SW 1271 (cell line): Measurements from ENCODE around the gene LLGL2.

Experiments
- DNase-seq, 2 experiments: peaks; one replicate each; lab custom pipeline; 2025; lab: John Stamatoyannopoulos, UW

Gene LLGL2

GRCh38 chr17:75491680-75492079 lies 33.8 kb upstream of the LLGL2 start:
- DNase-seq: no peak

GRCh38 chr17:75492555-75493168 lies 32.8 kb upstream of the LLGL2 start:
- DNase-seq: no peak

DNA sequence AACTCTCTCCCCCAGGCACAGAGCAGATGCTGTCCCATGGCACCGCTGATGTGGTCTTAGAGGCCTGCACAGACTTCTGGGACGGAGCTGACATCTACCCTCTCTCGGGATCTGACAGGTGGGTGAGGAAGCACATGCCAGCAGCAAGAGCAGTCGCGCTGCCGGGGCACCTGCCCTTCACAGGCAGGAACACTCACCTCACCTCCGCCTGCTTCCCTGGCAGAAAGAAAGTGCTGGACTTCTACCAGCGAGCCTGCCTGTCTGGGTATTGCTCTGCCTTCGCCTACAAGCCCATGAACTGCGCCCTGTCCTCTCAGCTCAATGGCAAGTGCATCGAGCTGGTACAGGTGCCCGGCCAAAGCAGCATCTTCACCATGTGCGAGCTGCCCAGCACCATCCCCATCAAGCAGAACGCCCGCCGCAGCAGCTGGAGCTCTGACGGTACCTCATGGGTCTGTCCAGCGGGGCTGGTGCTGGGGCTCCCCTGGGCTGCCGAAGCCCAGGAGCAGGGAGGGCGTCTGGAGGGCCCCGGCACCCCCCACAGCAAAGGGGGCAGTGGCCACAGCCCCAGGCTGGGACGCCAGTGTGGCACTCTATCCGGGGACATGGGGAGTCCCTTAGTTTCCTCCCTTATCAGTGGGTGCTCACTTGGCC lies 31.9 kb upstream of the LLGL2 start:
- DNase-seq: no peak

DNA sequence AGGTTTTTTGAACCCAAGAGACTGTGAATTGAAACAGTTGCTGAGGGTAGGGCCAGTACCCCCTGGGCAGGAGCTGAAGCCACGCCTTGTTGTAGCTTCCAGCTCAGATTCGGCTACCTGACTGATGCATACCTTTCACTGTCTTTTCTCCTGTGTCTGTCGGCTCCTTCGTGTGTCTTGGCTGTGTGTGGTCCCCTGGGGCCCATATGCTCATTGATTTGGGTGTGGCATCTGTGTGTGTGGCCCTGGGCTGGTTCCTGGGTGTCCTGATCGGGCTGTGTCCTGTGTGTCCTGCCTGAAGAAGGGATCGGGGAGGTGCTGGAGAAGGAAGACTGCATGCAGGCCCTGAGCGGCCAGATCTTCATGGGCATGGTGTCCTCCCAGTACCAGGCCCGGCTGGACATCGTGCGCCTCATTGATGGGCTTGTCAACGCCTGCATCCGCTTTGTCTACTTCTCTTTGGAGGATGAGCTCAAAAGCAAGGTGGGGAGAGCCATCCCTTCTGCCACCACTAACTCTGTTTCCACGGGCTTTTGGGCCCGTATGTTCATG lies 31.1 kb upstream of the LLGL2 start:
- no peak for DNase-seq

- DNase-seq: no peak
Measured at GRCh38 chr17:75496005-75496404, 29.5 kb upstream of the LLGL2 start.

DNA sequence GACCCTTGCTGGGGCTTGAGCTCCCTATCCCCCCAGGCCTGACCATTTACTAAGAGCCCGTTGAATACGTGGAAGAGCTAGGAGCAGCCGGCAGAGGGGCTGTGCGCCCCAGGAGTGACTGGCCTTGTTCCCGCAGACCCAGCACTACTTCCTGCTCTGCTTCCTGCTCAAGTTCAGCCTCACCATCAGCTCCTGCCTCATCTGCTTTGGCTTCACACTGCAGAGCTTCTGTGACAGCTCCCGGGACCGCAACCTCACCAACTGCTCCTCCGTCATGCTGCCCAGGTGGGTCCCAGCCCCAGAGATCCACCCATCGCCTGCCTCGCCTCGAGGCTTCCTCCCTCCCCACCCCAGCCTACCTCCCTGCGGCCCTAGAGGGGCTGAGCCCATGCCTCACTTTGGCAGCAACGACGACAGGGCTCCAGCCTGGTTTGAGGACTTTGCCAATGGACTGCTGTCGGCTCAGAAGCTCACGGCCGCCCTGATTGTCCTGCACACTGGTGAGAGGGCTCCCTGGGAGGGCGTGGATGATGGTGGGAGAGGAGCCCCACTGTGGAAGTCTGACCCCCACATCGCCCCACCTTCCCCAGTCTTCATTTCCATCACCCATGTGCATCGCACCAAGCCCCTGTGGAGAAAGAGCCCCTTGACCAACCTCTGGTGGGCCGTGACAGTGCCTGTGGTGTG lies 27.3 kb upstream of the LLGL2 start:
- DNase-seq: no peak

- no peak for DNase-seq
Measured at GRCh38 chr17:75498726-75499213, 26.7 kb upstream of the LLGL2 start.

GRCh38 chr17:75499313-75500022 lies 26.0 kb upstream of the LLGL2 start:
- DNase-seq: no peak

GRCh38 chr17:75500419-75501216 lies 24.9 kb upstream of the LLGL2 start:
- no peak for DNase-seq

- DNase-seq: no peak
Measured at GRCh38 chr17:75501378-75502071, 24.0 kb upstream of the LLGL2 start.

DNA sequence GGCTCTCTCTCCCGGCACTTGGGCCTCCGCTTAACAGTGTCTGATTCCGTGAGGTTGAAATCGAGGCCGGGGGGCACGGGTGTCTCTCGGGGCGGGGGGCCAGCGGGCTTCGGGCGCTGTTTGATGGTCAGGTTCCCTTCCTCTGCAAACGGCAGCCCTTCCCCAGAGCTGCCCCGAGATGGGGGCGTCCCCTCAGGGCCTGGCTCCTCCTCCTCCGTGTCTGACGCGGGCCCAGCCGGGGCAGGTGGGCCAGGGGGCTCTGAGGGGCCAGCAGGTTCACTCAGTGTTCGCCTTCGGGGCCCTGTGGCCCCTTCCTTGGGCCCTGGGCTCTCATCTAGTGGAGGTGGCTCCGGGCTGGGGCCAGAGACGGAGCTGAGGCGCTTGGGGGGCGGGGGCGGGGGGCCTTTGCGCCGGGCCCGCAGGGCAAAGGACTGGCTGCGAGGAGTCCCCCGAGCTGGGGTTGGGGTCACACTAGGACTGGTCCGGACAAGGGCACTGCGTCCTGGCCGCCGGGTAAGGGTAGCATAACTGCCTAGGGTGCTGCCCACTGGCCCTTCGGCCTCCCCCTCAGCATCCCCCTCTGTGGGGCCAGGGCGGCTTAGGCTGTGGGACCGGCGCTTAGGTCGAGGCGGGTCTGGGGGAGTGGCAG lies 23.3 kb upstream of the LLGL2 start:
- no peak for DNase-seq

- DNase-seq: no peak
Measured at GRCh38 chr17:75502721-75503329, 22.7 kb upstream of the LLGL2 start.

DNA sequence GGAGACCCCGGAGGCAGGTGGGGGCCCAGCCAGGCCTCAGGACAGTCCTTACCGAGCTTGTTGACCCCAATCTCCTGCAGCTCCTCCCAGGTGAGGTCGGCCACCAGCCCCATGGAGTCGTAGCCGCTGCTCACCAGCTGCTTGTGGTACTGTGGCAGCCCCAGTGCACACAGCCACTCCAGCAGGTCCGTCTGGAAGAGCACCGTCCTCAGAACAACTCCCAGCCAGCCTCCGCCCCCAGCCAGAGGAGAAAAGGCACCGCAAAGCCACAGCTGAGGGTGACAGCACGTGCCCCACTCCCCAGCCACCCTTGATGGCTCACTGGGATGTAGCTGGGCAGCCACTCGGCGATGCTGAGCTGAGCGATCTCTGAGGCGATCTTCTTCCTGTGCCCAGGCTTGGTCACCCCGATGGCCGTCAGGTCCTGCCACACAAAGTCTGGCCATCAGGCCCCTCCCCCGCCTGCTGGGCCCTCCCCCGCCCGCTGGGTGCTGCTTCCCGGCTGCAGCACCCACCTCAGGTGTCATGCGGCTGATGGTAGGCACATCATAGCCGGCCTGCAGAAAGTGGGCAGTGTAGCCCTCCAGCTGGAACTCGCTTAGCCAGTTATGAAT lies 22.1 kb upstream of the LLGL2 start:
- DNase-seq: no peak

DNA sequence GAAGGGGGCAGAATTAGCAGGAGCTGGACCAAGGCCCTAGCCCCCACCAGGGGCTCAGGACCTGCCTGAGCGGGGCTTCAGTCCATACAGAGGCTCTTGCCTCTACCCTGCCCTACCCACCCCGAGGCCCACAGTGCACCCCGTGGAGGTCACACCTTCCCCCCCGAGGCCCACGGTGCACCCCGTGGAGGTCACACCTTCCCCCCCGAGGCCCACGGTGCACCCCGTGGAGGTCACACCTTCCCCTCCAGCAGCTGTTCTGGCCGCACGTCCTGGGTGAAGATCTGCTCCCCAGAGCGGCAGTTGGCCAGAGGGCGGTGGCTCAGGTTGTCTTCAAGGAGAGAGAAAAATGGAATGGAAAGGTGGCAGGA lies 21.5 kb upstream of the LLGL2 start:
- no peak for DNase-seq

- DNase-seq: no peak
Measured at GRCh38 chr17:75504347-75505151, 20.9 kb upstream of the LLGL2 start.

GRCh38 chr17:75505152-75505409 lies 20.4 kb upstream of the LLGL2 start:
- DNase-seq: no peak

DNA sequence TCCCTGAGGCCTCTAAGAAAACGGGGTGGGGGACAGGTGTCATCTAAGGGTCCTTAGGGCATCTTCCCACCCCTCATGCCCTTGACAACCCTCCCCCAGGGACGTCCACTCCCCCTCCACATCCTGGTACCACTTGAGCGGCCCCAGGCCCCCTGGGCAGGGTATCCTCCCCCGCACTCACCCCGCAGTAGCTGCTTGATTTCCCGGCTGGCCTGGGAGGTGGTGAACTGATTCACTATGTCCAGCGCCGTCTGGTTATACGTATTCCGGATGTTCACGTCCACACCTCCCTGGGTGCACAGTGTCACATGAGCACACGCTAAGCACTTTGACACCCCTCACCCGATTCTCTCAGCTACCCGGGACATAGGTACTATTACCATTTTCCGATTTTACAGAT lies 19.9 kb upstream of the LLGL2 start:
- DNase-seq: no peak

DNA sequence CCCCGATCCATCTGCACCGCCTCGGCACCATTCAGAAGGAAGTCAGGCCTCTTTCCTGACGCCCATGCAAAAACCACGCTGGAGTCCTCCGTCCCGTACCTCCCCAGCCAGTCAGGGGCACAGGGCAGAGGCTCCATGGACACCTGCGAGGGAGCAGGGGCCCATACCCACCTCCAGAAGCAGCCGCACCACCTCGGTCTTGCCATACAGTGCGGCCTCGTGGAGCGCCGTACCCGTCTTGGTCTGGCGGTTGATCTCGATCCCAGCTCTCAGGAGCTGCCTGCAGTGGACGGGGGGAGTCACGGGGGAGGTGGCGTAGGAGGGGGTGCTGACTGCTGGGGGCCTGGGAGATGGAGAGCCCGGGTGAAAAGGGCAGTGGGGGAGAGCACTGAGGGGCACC lies 19.4 kb upstream of the LLGL2 start:
- DNase-seq: no peak

- no peak for DNase-seq
Measured at GRCh38 chr17:75506888-75507287, 18.6 kb upstream of the LLGL2 start.
